Medulla oblongata (tissue), 1 donor: Measurements from ENCODE around the gene KISS1R.
"Not testable (repeated sequence)": the region's sequence is repeated elsewhere in the genome, so short reads cannot be mapped to it uniquely, and the experiment has no call there.

Experiments used
- DNase-seq: peaks from one replicate; pipeline ENCODE4 v3.0.0-alpha.2; 2015; ENCODE audit errors: extremely low spot score

The KISS1R gene

GRCh38 chr19:917323-918151, at the start of gene KISS1R:
Gene KISS1R, plus strand, starts transcription at chr19:917333. Its CDS starts 170 bp downstream, at chr19:917503.
- no peak for DNase-seq

- no peak for DNase-seq
Observed at GRCh38 chr19:867855-868457, 49.2 kb upstream of the KISS1R start.

GRCh38 chr19:868458-869244, 48.5 kb upstream of the KISS1R start:
- DNase-seq, result no peak

- DNase-seq, result no peak
Observed at GRCh38 chr19:869245-870177, 47.6 kb upstream of the KISS1R start.

GRCh38 chr19:870314-870713, 46.8 kb upstream of the KISS1R start:
- DNase-seq, result no peak

- no peak for DNase-seq
Observed at GRCh38 chr19:870963-871401, 46.2 kb upstream of the KISS1R start.

GRCh38 chr19:871446-872265, 45.5 kb upstream of the KISS1R start:
- DNase-seq, result no peak

- DNase-seq, result no peak
Observed at GRCh38 chr19:872266-872951, 44.7 kb upstream of the KISS1R start.

GRCh38 chr19:873084-873483, 44.0 kb upstream of the KISS1R start:
- DNase-seq, result no peak

GRCh38 chr19:873561-874041, 43.5 kb upstream of the KISS1R start:
- DNase-seq, result no peak

GRCh38 chr19:875265-875879, 41.8 kb upstream of the KISS1R start:
- no peak for DNase-seq

- no peak for DNase-seq
Observed at GRCh38 chr19:876089-876488, 41.0 kb upstream of the KISS1R start.

- no peak for DNase-seq
Observed at GRCh38 chr19:876780-877314, 40.3 kb upstream of the KISS1R start.

GRCh38 chr19:877992-878660, 39.0 kb upstream of the KISS1R start:
- not testable (repeated sequence) for DNase-seq

GRCh38 chr19:878751-879561, 38.2 kb upstream of the KISS1R start:
- not testable (repeated sequence) for DNase-seq

- no peak for DNase-seq
Observed at GRCh38 chr19:879711-880438, 37.3 kb upstream of the KISS1R start.
